Measurements from ENCODE around the gene CORO7.
"Not testable (repeated sequence)": the region's sequence is repeated elsewhere in the genome, so short reads cannot be mapped to it uniquely, and the experiment has no call there.

The CORO7 gene

DNA sequence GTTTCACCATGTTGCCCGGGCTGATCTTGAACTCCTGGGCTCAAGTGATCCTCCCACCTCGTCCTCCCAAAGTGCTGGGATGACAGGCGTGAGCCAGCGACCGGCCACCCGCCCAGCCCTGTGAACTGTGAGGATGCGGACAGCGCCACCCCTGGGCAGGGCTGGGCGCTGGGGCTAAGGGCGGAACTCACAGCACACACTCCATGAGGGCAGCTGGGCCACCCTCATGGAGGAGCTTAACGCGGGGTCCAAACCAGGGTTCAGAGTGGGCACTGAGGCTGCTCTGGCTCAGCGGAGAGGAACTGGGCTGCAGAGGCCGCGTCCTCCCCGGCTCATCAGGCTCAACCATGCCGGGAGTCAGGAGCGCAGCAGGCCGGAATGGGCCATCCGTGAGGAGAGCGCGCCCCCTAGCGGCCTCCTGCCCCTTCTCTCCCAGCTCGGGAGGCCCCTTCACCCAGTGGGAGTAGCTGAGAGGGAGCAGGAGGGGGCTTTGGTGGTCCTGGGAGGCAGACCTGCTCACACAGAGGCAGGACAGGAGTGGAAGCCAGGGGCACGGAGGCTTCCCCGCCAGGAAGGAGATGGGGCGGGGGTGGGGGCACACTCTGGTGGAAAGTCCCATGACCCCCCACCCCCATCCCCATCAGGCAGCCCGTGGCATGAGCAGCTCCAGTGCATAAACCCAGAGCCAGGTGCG is 13.8 kb downstream of the CORO7 start:
- no peak overlapping the region for H3K4me3 ChIP-seq (ENCODE audit: low read depth, low read length)
- peaks cover 10% of the 10 kb centered on the region for H3K4me1 ChIP-seq

GRCh38 chr16:4401510-4401909 is 14.9 kb downstream of the CORO7 start:
- Histone ChIP-seq H3K27me3 (no peaks in the 10 kb centered on the region), H3K36me3 (peaks cover 7% of the 10 kb centered on the region; the same call in 1 of the 2 replicates), H3K9me3 (no peaks in the 10 kb centered on the region), H3K4me1 (peaks cover 10% of the 10 kb centered on the region), H3K4me3 (ENCODE audit: low read depth, low read length) (no peak overlapping the region)
- TF ChIP-seq, protein P1, sequence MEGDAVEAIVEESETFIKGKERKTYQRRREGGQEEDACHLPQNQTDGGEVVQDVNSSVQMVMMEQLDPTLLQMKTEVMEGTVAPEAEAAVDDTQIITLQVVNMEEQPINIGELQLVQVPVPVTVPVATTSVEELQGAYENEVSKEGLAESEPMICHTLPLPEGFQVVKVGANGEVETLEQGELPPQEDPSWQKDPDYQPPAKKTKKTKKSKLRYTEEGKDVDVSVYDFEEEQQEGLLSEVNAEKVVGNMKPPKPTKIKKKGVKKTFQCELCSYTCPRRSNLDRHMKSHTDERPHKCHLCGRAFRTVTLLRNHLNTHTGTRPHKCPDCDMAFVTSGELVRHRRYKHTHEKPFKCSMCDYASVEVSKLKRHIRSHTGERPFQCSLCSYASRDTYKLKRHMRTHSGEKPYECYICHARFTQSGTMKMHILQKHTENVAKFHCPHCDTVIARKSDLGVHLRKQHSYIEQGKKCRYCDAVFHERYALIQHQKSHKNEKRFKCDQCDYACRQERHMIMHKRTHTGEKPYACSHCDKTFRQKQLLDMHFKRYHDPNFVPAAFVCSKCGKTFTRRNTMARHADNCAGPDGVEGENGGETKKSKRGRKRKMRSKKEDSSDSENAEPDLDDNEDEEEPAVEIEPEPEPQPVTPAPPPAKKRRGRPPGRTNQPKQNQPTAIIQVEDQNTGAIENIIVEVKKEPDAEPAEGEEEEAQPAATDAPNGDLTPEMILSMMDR (IDR thresholded peaks at IDR 0.05; ENCODE audit: low read depth, low read length), result 0 out of 2 replicates have a peak, but pooled peaks have one; percentile 12
- peak; percentile 52 for DNase-seq

More for the DNA sequence above, 13.8 kb downstream of the CORO7 start:
- Histone ChIP-seq H3K36me3 (peaks cover 7% of the 10 kb centered on the region; the same call in 1 of the 2 replicates), H3K27me3 (no peaks in the 10 kb centered on the region), H3K9me3 (no peaks in the 10 kb centered on the region)
- DNase-seq, result peak; percentile 92
- TF ChIP-seq, protein P1 (IDR thresholded peaks at IDR 0.05; ENCODE audit: low read depth, low read length), result peak; percentile 82

- Histone ChIP-seq H3K9me3 (no peaks in the 10 kb centered on the region), H3K4me1 (peaks cover 10% of the 10 kb centered on the region), H3K27me3 (no peaks in the 10 kb centered on the region), H3K36me3 (peaks cover 7% of the 10 kb centered on the region; the same call in 1 of the 2 replicates), H3K4me3 (ENCODE audit: low read depth, low read length) (no peak overlapping the region)
- DNase-seq, result no peak
- TF ChIP-seq, protein P1 (IDR thresholded peaks at IDR 0.05; ENCODE audit: low read depth, low read length), result no peak
Observed at GRCh38 chr16:4401094-4401501, 15.3 kb downstream of the CORO7 start.

GRCh38 chr16:4399001-4399730 is 17.2 kb downstream of the CORO7 start:
- peaks cover 15% of the 10 kb centered on the region for H3K4me1 ChIP-seq
- no peaks in the 10 kb centered on the region for H3K9me3 ChIP-seq
- H3K36me3 ChIP-seq, result 0 out of 2 replicates have a peak, but pooled peaks cover 7% of the 10 kb centered on the region
- H3K4me3 ChIP-seq (ENCODE audit: low read depth, low read length), result no peak overlapping the region
- no peak for DNase-seq
- TF ChIP-seq, protein P1 (IDR thresholded peaks at IDR 0.05; ENCODE audit: low read depth, low read length), result no peak
- H3K27me3 ChIP-seq, result no peaks in the 10 kb centered on the region

DNA sequence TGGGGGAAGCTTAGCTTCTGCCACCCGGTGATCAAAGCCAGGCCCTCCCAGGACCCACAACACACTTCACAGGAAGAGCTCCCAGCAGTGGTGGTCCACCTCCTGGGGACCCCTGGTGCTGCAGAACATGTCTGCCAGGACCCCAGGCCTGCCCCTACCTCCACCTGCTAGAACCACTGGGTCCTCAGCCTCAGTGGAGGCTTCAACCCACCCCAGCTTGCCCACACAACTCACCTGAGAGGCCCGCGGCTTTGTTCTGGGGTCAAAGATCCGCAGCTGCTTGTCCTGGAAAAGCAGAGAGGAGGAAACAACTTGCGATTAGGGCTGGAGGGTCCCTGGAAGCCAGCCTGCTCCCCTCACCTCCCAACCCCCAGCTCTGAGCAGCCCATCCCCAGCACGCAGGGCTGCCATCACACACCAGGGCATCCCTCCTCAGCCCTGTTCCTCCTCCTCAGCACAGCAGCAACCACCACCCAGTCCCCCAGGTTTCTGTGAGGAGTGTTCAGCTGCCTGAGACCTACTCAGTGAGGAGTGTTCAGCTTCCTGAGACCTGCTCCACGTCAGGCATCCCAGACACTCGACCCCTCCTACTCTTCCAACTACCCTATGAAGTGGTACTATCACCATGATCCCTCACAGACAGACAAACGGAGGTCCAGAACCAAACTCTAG is 21.2 kb downstream of the CORO7 start:
- peak; percentile 12 for DNase-seq
- no peaks in the 10 kb centered on the region for H3K9me3 ChIP-seq
- no peaks in the 10 kb centered on the region for H3K27me3 ChIP-seq
- TF ChIP-seq, protein P1 (IDR thresholded peaks at IDR 0.05; ENCODE audit: low read depth, low read length), result no peak
- peaks cover 3% of the 10 kb centered on the region; the same call in 1 of the 2 replicates for H3K36me3 ChIP-seq
- no peak overlapping the region for H3K4me3 ChIP-seq (ENCODE audit: low read depth, low read length)
- H3K4me1 ChIP-seq, result peaks cover 33% of the 10 kb centered on the region

GRCh38 chr16:4393850-4394249 is 22.5 kb downstream of the CORO7 start:
- DNase-seq, result not testable (repeated sequence)

More at GRCh38 chr16:4393850-4394249, 22.5 kb downstream of the CORO7 start:
- H3K4me1 ChIP-seq, result peaks cover 33% of the 10 kb centered on the region
- H3K4me3 ChIP-seq (ENCODE audit: low read depth, low read length); H3K36me3 ChIP-seq; H3K27me3 ChIP-seq; H3K9me3 ChIP-seq: not testable (repeated sequence)
